GM18907 (cell line): ENCODE results near the gene BLCAP.

ENCODE experiments used
- ATAC-seq: cut with Tn5 transposase; IDR thresholded peaks from one replicate; pipeline ENCODE4 v1.9.1; 2021; ENCODE audit warnings: mild to moderate bottlenecking, moderate library complexity; ENCODE audit not compliant: unreplicated experiment

The BLCAP gene

GRCh38 chr20:37530696-37531095 lies 3.0 kb upstream of the BLCAP start:
- ATAC-seq: no peak

DNA sequence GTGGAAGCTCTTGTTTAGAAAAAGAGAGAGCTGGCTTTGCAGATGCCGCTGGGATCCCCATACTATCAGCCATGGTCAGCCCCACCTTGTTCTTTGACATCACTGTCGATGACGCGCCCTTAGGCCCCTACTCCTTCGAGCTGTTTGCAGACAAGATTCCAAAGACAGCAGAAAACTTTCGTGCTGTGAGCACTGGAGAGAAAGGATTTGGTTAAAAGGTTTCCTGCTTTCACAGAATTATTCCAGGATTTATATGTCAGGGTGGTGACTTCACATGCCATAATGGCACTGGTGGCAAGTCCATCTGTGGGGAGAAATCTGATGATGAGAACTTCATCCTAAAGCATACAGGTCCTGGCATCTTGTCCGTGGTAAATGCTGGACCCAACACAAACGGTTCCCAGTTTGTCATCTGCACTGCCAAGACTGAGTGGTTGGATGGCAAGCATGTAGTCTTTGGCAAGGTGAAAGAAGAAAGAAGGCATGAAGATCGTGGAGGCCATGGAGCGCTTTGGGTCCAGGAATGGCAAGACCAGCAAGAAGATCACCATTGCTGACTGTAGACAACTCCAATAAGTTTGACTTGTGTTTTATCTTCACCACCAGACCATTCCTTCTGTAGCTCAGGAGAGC lies 2.4 kb upstream of the BLCAP start:
- ATAC-seq: no peak

DNA sequence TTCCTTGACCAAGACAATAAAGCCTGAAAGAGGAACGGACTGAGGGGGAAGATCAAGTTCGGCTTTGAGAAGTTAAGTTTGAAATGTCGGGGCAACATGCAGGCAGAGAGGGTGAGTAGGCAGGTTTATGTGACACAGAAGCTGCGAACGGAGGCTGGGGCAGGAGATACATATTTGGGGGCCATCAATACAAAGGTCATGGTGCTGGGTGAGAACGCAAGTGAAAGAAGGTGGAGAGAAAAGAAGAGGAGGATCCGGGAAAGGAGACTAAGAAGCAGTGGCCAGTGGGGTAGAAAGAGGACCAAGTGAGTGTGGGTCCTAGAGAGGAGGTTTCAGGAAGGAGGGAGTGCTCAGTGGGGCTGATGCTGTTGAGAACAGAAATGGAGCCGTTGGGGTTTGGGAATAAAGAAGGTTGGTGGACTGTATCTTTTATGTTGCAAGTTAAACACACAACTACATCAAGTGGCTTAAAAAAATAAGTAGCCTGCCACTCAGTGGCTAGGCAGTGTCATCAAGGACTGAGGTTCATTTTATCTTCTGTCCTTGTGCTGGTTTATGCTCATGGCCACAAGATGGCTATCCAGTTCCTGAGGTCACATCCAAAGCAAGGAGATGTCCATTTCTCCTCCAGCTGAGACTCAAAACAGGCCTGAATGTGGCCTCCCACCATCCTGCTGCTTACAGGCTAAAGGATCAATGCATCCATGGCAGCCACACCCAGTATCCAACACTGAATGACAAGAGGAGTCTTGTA lies 1.7 kb upstream of the BLCAP start:
- no peak for ATAC-seq

GRCh38 chr20:37528446-37529213 lies 954 bp upstream of the BLCAP start:
- ATAC-seq: no peak

- ATAC-seq: no peak
These were observed 638 bp downstream of the BLCAP start for GRCh38 chr20:37526839-37527637.

DNA sequence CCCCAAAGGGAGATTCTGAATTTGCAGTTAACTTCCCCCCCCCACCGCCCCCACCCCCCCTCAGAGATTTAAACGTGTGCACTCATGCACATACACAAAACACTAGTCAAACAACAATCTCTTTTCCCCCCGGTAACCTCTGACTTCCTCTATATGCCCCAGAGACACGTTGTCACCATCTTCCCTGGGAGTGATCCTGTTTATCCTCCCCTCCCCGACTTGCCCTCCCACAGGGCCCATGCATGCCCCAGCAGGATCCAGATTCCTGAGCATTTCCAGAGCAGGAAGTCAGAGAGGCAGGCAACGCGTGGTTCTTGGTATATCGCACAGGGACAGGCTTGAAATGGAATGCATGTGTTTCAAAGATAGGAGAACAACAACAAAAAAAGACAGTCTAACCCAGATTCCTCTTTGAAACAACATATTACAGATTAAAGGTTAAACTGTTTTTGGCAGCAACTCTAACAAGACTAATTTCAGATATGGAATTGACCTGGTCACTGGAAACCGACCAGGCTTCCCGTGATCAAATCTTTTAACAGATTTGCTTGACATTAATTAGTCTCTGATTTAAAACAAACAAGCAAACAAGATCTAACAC lies 1.3 kb downstream of the BLCAP start:
- ATAC-seq: no peak

DNA sequence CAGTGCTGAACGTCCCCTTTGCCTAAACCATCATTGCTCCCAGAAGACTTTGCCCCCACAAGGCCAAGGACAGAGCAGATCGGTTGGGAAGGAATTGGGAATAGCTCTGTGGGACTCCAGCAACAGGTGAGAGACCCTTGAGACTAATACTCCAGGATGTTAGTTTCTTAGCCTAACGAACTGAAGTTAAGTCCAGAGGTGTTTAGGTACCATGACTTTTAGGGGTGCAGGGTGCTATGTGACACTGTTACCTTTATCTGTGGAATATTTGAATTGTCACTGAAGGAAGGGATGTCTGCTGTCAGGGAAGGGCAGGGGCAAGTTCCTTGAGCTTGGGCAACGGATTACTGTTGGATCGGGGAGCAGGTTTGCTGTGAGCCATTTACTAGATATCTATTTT lies 1.9 kb downstream of the BLCAP start:
- no peak for ATAC-seq

GRCh38 chr20:37524859-37525708 lies 2.6 kb downstream of the BLCAP start:
- ATAC-seq: no peak

- ATAC-seq: no peak
These were observed 3.6 kb downstream of the BLCAP start for GRCh38 chr20:37523911-37524700.

- ATAC-seq: no peak
These were observed 4.7 kb downstream of the BLCAP start for GRCh38 chr20:37523012-37523391.

- ATAC-seq: no peak
These were observed 5.2 kb downstream of the BLCAP start for GRCh38 chr20:37522260-37523011.

- no peak for ATAC-seq
These were observed 6.5 kb downstream of the BLCAP start, which contains the start of gene NNAT for GRCh38 chr20:37521061-37521771. Gene NNAT (plus strand): TSS chr20:37521250. CDS start chr20:37521332, 82 bp downstream.

DNA sequence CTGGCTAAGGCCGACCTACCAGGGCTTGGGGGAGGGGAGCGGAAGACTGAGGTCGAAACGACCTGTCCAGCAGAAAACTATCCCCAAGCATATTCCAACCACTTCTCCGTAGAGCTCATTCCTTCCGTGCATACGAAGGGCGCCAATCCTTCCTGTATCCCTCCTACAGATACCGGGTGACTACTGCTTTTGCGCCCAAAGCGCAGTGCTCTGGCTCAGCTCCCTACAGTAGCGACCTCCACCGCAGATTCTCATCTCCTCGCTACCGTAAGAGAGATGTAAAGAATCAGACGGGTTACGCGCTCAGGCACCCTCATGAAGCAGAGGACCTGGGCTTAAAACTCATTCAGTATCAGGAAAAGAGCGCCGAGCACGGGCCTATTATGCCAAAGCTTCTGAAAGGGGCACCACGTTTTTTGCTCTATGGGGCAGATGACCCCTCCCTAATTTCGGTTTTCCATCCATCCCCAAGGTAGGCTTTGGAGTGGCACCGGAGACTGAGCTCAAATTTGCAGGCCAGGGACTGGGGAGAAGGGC lies 7.2 kb downstream of the BLCAP start:
- ATAC-seq: no peak

- no peak for ATAC-seq
These were observed 7.9 kb downstream of the BLCAP start for GRCh38 chr20:37519508-37520418.

GRCh38 chr20:37518606-37519507 lies 8.8 kb downstream of the BLCAP start:
- ATAC-seq: no peak
